Measurements from ENCODE around the gene CAMSAP3.

CAMSAP3 gene

DNA sequence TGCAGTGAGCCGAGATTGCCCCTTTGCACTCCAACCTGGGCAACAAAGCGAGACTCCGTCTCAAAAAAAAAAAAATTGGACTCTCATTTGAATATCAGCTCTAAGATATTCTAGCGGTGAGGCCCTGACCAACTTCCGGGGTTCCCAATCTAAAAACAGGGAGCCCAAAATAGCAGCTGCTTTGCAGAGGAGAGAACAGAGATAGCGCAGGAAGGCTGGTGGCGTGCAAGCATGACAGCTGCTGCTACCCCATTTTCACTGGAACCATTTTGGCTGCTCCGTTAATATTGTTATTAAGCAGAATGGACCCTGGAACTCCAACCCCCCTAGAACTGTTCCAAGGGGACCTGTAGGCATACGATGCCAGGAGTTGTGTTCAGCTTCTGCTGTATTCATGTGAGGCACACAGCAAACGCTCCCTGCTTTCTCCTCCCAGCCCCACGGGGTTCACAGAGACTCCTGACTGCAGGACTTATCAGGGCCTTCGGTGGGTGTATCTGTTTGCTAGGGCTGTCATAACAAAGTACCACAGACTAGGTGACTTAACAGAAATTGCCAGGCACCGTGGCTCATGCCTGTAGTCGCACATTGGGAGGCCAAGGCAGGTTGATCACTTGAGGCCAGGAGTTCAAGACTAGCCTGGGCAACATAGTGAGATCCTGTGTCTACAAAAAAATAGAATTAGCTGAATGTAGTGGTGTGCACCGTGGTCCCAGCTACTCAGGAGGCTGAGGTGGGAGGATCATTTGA lies 52.8 kb downstream of the CAMSAP3 start:
- no peak for DNase-seq (ENCODE audit: low read depth)

GRCh38 chr19:7650148-7650547 lies 54.5 kb downstream of the CAMSAP3 start:
- DNase-seq (ENCODE audit: low read depth) = no peak

DNA sequence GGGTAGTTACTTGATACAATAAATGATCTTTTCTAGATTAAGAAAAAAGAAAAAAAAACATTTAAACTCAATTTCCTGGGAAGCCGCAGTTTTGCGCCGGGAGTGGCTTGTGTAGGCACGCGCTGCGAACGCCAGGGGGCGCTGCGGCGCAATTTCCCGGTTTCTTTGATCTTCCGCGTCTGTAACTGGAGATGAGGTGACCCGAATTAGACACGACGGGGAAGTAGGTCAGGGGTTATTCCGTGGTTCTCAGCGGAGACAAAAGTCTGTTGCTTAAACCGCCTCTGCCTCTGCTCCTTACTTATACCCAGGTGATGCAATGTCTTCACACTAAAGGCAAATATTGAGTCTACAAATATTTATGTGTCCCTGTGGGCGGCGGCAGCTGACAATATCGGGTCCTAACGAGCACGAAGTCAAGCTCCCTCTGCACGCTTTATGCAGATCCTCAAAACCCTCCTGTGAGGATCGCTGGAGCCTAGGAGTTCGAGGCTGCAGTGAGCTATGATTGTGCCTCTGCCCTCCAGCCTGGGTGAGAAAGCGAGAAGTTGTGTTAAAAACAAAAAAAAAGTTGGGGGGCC lies 56.5 kb downstream of the CAMSAP3 start:
- DNase-seq (ENCODE audit: low read depth) = peak; percentile 82

- no peak for DNase-seq (ENCODE audit: low read depth)
These were observed 58.7 kb downstream of the CAMSAP3 start for GRCh38 chr19:7654401-7654800.

DNA sequence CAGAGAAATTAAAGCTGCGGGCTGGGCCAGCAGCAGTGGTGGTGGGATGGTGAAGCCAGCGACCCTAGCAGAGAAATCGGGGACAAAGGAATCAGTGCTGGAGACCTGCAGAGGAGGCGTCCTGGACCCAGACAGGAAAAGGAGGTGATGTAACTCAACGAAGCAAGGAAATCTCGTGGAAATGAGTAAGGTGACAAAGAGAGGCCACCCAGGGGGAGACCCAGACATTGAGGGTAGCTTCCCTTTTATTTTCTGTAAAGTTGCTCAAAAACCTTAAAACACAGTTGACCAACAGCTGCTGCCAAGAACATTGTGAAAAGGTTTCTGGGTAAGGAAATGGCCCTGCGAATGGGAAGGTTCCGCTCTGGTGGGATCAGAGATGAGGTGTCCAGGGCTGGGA lies 59.9 kb downstream of the CAMSAP3 start:
- no peak for DNase-seq (ENCODE audit: low read depth)

GRCh38 chr19:7657131-7657751 lies 61.6 kb downstream of the CAMSAP3 start:
- DNase-seq (ENCODE audit: low read depth) = peak; percentile 39

DNA sequence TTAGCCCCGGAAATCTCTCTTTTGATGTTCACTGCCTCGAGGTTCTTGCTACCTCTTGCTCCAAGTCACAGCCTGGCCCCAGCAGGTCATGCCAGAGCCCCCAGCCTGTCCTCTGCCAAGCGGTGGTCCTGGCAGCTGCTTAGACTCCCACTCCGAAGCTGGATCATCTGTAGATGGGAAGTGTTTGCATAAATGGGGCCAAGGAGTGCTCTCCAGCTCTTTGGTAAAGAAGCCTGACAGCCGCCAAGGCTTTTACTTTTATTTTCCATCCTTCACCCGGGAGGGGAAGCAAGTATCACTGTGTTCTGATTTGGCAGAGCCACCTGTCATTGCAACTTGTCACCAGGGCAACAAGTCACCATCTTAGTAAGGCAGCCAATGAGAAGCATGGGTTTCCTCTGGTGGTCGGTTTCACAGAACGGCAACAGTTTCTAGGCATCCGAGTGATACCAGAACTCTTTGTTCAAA lies 62.6 kb downstream of the CAMSAP3 start:
- peak; percentile 17 for DNase-seq (ENCODE audit: low read depth)

- DNase-seq (ENCODE audit: low read depth) = no peak
These were observed 66.3 kb downstream of the CAMSAP3 start for GRCh38 chr19:7661744-7662538.

GRCh38 chr19:7662657-7663056 lies 67.0 kb downstream of the CAMSAP3 start:
- DNase-seq (ENCODE audit: low read depth) = no peak

DNA sequence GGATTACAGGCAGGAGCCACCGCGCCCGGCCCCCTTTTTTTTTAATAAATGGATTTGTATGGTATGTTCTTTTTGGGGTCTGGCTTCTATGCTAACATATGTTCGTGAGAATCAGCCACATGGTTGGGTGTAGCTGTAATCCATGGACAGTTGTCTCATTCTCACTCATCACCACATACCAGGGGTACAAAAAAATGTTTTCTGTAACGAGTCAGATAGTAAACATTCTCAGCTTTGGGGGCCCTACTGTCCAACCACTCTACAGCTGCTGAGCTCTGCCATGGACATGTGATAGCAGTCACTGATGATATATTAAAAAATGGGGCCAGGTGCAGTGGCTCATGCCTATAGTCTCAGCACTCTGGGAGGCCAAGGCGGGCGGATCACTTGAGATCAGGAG lies 68.0 kb downstream of the CAMSAP3 start:
- DNase-seq (ENCODE audit: low read depth) = no peak

DNA sequence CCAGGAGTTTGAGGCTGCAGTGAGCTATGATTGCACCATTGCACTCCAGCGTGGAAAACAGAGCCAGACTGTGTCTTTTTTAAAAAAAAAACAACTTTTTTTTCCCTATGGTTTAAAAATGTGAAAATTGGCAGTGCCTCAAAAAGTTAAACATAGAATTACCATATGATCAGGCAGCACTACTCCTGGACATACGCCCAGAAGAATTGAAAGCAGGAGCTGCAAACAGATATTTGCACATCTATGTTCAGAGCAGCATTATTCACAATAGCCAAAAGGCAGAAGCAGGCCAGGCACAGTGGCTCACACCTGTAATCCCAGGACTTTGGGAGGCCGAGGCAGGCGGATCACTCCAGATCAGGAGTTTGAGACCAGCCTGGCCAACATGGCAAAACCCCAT lies 69.4 kb downstream of the CAMSAP3 start:
- peak; percentile 77 for DNase-seq (ENCODE audit: low read depth)

All from iris pigment epithelial cell (primary cell).